ENCODE data around the gene HS6ST1.
"Not testable (repeated sequence)": the region's sequence is repeated elsewhere in the genome, so short reads cannot be mapped to it uniquely, and the experiment has no call there.

Gene HS6ST1

GRCh38 chr2:128268611-128269010 is 50.1 kb downstream of the HS6ST1 start:
- not testable (repeated sequence) for DNase-seq (ENCODE audit: low spot score)

- not testable (repeated sequence) for DNase-seq (ENCODE audit: low spot score)
Observed at GRCh38 chr2:128268145-128268544, 50.5 kb downstream of the HS6ST1 start.

- DNase-seq (ENCODE audit: low spot score) = not testable (repeated sequence)
Observed at GRCh38 chr2:128267649-128268048, 51.0 kb downstream of the HS6ST1 start.

GRCh38 chr2:128267197-128267596 is 51.5 kb downstream of the HS6ST1 start:
- not testable (repeated sequence) for DNase-seq (ENCODE audit: low spot score)

GRCh38 chr2:128266463-128266862 is 52.2 kb downstream of the HS6ST1 start:
- not testable (repeated sequence) for DNase-seq (ENCODE audit: low spot score)

- DNase-seq (ENCODE audit: low spot score) = not testable (repeated sequence)
Observed at GRCh38 chr2:128265608-128265993, 53.1 kb downstream of the HS6ST1 start.

- no peak for DNase-seq (ENCODE audit: low spot score)
Observed at GRCh38 chr2:128264881-128265607, 53.6 kb downstream of the HS6ST1 start.

GRCh38 chr2:128263902-128264331 is 54.8 kb downstream of the HS6ST1 start:
- no peak for DNase-seq (ENCODE audit: low spot score)

- DNase-seq (ENCODE audit: low spot score) = no peak
Observed at GRCh38 chr2:128262315-128263253, 56.1 kb downstream of the HS6ST1 start.

GRCh38 chr2:128261245-128262128 is 57.2 kb downstream of the HS6ST1 start:
- no peak for DNase-seq (ENCODE audit: low spot score)

GRCh38 chr2:128260239-128261138 is 58.2 kb downstream of the HS6ST1 start:
- DNase-seq (ENCODE audit: low spot score) = peak; percentile 92

- no peak for DNase-seq (ENCODE audit: low spot score)
Observed at GRCh38 chr2:128259585-128259984, 59.1 kb downstream of the HS6ST1 start.

GRCh38 chr2:128258218-128258617 is 60.5 kb downstream of the HS6ST1 start:
- no peak for DNase-seq (ENCODE audit: low spot score)

- DNase-seq (ENCODE audit: low spot score) = no peak
Observed at GRCh38 chr2:128252501-128252900, 66.2 kb downstream of the HS6ST1 start.

- DNase-seq (ENCODE audit: low spot score) = not testable (repeated sequence)
Observed at GRCh38 chr2:128252086-128252485, 66.6 kb downstream of the HS6ST1 start.

GRCh38 chr2:128250229-128251025 is 68.2 kb downstream of the HS6ST1 start:
- no peak for DNase-seq (ENCODE audit: low spot score)

GRCh38 chr2:128249555-128249954 is 69.1 kb downstream of the HS6ST1 start:
- no peak for DNase-seq (ENCODE audit: low spot score)

- DNase-seq (ENCODE audit: low spot score) = no peak
Observed at GRCh38 chr2:128245813-128246212, 72.9 kb downstream of the HS6ST1 start.

GRCh38 chr2:128241896-128242295 is 76.8 kb downstream of the HS6ST1 start:
- DNase-seq (ENCODE audit: low spot score) = no peak

Data from GM03348 (cell line).